Neural crest cell (in vitro differentiated cells): Measurements from ENCODE around the gene CD99L2. TPM values are rescaled to one million over a fixed set of nuclear protein-coding genes. Genes with fewer than 3 reads are reported as not detected.

Source experiments
- DNase-seq: peaks from one replicate; pipeline ENCODE4 v3.0.0; 2021; ENCODE audit warnings: low read depth, mixed read lengths, low spot score
- H3K27ac Mint-ChIP-seq: one replicate; pipeline ENCODE4 v1.8.0; 2021; ENCODE audit warnings: mild to moderate bottlenecking, mixed read lengths; ENCODE audit not compliant: unreplicated experiment
- H3K27me3 Mint-ChIP-seq: 2 replicates; pipeline ENCODE4 v1.8.0; 2021; ENCODE audit warnings: low read depth, mild to moderate bottlenecking, mixed read lengths
- H3K36me3 Mint-ChIP-seq: 2 replicates; pipeline ENCODE4 v1.8.0; 2021; ENCODE audit warnings: low read depth, mild to moderate bottlenecking, mixed read lengths
- H3K4me1 Mint-ChIP-seq: 2 replicates; pipeline ENCODE4 v1.8.0; 2021; ENCODE audit warnings: mixed read lengths
- H3K4me3 Mint-ChIP-seq: one replicate; pipeline ENCODE4 v1.8.0; 2021; ENCODE audit warnings: mild to moderate bottlenecking, mixed read lengths
- H3K9me3 Mint-ChIP-seq: 2 replicates; pipeline ENCODE4 v1.8.0; 2021; ENCODE audit warnings: mixed read lengths
- CTCF ChIP-seq: fragments of 200-600 bp; sonication (generic); conservative IDR thresholded peaks from 2 replicates; pipeline ENCODE4 v1.5.0; 2021; ENCODE audit warnings: antibody characterized with exemption, mild to moderate bottlenecking
- total RNA-seq: library from RNA; stranded (reverse); gene quantifications from 2 replicates; pipeline ENCODE4 v1.2.1, GENCODE V29; 2021

CD99L2 gene
- total RNA-seq, 1 donor from 2014 or later: 40.1 TPM

DNA sequence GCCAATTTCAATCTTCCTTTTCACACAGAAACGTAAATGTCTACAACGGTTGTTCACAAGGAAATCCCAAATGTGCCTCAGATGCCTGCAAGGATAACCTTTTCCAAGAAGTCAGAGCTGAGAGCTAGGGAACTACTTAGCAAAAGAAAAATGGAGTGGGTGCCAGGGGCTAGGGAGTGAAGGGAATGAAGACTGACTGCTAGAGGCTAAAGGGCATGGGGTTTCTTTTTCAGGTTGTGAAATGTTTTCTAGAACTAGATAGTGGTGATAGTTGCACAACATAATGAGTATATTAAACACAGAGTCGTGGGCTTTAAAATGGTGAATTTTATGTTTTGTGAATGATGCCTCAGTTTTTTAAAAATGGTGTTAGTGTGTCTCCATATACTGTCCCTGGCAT is 53.4 kb downstream of the CD99L2 start:
- no peak overlapping the region for H3K4me3 Mint-ChIP-seq
- H3K36me3 Mint-ChIP-seq: no peaks in the 10 kb centered on the region
- no peak for TF ChIP-seq CTCF
- no peak for DNase-seq
- H3K4me1 Mint-ChIP-seq: peaks cover 10% of the 10 kb centered on the region
- peaks cover 3% of the 10 kb centered on the region for H3K9me3 Mint-ChIP-seq
- no peaks in the 10 kb centered on the region for H3K27me3 Mint-ChIP-seq
- no peak overlapping the region for H3K27ac Mint-ChIP-seq

GRCh38 chrX:150844016-150844415 is 54.5 kb downstream of the CD99L2 start:
- Mint-ChIP-seq H3K9me3 (peaks cover 3% of the 10 kb centered on the region), H3K4me1 (peaks cover 10% of the 10 kb centered on the region), H3K36me3 (no peaks in the 10 kb centered on the region), H3K27me3 (no peaks in the 10 kb centered on the region), H3K27ac (no peak overlapping the region), H3K4me3 (no peak overlapping the region)
- TF ChIP-seq CTCF: no peak
- no peak for DNase-seq

DNA sequence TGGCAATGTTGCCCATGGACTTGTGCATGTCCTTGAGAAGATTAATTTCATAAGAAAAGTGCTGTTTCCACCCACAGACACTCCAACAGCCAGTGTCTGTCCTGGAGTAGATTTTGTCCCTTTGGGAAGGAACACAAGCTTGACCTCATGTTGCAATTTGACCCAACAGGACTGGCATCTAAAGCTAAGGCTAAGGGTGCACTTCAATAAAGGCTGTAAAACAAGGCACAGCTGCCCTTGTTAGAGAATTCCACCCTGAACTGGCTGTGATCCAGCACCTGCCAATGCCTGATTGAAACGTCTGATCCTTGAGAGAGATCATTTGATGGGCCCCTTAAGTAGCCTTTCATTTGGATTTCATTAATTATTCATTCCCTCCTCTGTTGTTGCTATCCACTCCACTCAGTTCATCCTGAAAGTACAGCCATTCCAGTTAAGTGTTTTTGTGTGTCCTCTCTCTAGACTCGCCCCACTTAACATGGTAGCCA is 56.2 kb downstream of the CD99L2 start:
- Mint-ChIP-seq H3K9me3 (no peaks in the 10 kb centered on the region), H3K27me3 (no peaks in the 10 kb centered on the region), H3K4me3 (no peak overlapping the region), H3K4me1 (peaks cover 10% of the 10 kb centered on the region), H3K36me3 (no peaks in the 10 kb centered on the region), H3K27ac (no peak overlapping the region)
- TF ChIP-seq CTCF: no peak
- no peak for DNase-seq

DNA sequence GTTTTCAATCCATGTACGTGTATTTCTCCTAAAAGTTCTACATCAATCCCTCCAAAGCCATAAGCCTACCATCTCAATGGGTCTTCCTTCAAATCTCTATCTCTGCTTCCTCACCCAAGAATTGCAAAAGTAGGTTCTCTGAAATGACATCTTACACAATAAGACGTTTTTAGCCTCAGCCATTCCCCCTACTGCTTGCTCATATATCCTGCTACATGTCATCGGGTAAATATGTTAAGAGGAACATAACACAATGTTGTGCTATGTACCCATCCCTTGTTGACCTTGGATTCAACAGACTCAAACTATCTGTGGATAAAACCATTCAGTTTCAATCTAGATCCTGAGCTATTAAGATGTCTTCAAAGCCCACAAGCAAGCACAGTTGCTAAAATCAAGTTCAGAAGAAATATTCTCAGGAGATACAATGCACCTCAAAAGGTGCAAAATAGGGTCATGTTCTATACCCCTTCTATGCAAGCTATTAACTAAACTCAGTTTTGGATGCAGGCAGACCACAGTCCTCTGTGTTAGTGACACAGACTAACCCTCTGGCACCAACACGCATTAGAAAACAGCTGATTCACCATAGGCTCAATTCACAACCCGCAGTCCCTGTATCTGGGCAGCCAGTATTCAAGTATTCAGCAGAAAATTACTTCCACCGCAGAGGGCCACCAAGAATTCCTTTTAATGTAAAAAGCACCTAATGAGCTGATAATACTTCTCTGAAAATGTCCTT is 56.8 kb downstream of the CD99L2 start:
- Mint-ChIP-seq H3K36me3 (no peaks in the 10 kb centered on the region), H3K9me3 (no peaks in the 10 kb centered on the region), H3K27me3 (no peaks in the 10 kb centered on the region), H3K27ac (no peak overlapping the region), H3K4me1 (peaks cover 10% of the 10 kb centered on the region), H3K4me3 (no peak overlapping the region)
- no peak for DNase-seq
- TF ChIP-seq CTCF: no peak

DNA sequence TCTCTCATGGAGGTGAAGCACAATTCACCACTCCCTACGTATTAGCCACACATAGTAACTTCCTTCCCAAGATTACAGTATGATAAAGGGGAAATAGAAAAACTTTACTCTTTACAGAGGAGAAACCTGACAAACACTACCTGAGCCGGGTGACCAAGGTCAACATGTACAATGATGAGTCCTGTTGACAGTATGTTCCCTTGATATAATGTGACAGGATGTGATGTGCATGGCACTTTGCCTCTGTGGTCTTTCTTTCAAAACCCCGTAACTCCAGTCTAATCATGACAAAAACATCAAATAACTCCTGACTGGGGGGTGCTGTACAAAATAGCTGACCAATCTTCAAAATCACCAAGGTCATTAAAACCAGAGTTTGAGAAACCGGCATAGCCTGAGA is 60.6 kb downstream of the CD99L2 start:
- DNase-seq: no peak
- Mint-ChIP-seq H3K9me3 (peaks cover 7% of the 10 kb centered on the region), H3K27ac (no peak overlapping the region), H3K4me3 (no peak overlapping the region), H3K4me1 (peaks cover 10% of the 10 kb centered on the region), H3K36me3 (peaks cover 10% of the 10 kb centered on the region), H3K27me3 (no peaks in the 10 kb centered on the region)
- TF ChIP-seq CTCF: no peak
